ENCODE results near the gene DBNL. TPM values are rescaled to one million over a fixed set of nuclear protein-coding genes. Genes with fewer than 3 reads are reported as not detected.

Gene DBNL
- total and polyA plus RNA-seq, 2 of the 13 experiments (the other 11 are each of a cell fraction or from before 2014, with no cell fraction given), result 20.8 to 35.1 TPM

- TF ChIP-seq GPBP1L1 (CRISPR knock-in tag; IDR thresholded peaks at IDR 0.05) (no peak), CENPX (CRISPR knock-in tag; IDR thresholded peaks at IDR 0.05) (no peak), GPN1 (CRISPR knock-in tag; IDR thresholded peaks at IDR 0.05; ENCODE audit: borderline replicate concordance) (no peak), MIER2 (CRISPR knock-in tag; IDR thresholded peaks at IDR 0.05) (no peak), MYPOP (CRISPR knock-in tag; IDR thresholded peaks at IDR 0.05) (no peak), ZBTB2 (CRISPR knock-in tag; IDR thresholded peaks at IDR 0.05; ENCODE audit: low read depth) (no peak), ELK4 (CRISPR knock-in tag; IDR thresholded peaks at IDR 0.05; ENCODE audit: borderline replicate concordance) (no peak), ZNF496 (CRISPR knock-in tag; IDR thresholded peaks at IDR 0.05; ENCODE audit: insufficient replicate concordance) (no peak), AKAP8 (CRISPR knock-in tag; IDR thresholded peaks at IDR 0.05) (no peak), ZNF3 (CRISPR knock-in tag; IDR thresholded peaks at IDR 0.05) (no peak), ZNF724P (CRISPR knock-in tag; IDR thresholded peaks at IDR 0.05; ENCODE audit: borderline replicate concordance) (0 out of 2 replicates have a peak, but pooled peaks have one; percentile 67), NR2F6 (IDR thresholded peaks at IDR 0.05) (no peak), NR2F6 (CRISPR knock-in tag; IDR thresholded peaks at IDR 0.05) (no peak), FOXK1 (CRISPR knock-in tag; IDR thresholded peaks at IDR 0.05; ENCODE audit: borderline replicate concordance, low read depth) (0 out of 2 replicates have a peak, but pooled peaks have one; percentile 4), RFXANK (CRISPR knock-in tag; IDR thresholded peaks at IDR 0.05) (no peak), HMG20A (CRISPR knock-in tag; IDR thresholded peaks at IDR 0.05; ENCODE audit: borderline replicate concordance) (0 out of 2 replicates have a peak, but pooled peaks have one; percentile 21), YY1 (IDR thresholded peaks at IDR 0.05; ENCODE audit: insufficient read depth, insufficient replicate concordance, low read depth, low read length) (no peak), ETS1 (CRISPR knock-in tag; IDR thresholded peaks at IDR 0.05) (no peak), SMC3 (IDR thresholded peaks at IDR 0.05; ENCODE audit: low read length) (no peak), ZNF296 (CRISPR knock-in tag; conservative IDR thresholded peaks at IDR 0.05) (no peak), SNAPC2 (CRISPR knock-in tag; IDR thresholded peaks at IDR 0.05) (no peak), ZNF17 (CRISPR knock-in tag; IDR thresholded peaks at IDR 0.05) (no peak), MXD1 (CRISPR knock-in tag; IDR thresholded peaks at IDR 0.05) (0 out of 2 replicates have a peak, but pooled peaks have one; percentile 18), CREM (IDR thresholded peaks at IDR 0.05) (no peak), CREM (CRISPR knock-in tag; IDR thresholded peaks at IDR 0.05) (no peak)
These were observed 56.2 kb downstream of the DBNL start (continued) for GRCh38 chr7:44100458-44101302.
